ENCODE results near the gene SLC19A2. TPM values are rescaled to one million over a fixed set of nuclear protein-coding genes. Genes with fewer than 3 reads are reported as not detected.
"Not testable (repeated sequence)": the region's sequence is repeated elsewhere in the genome, so short reads cannot be mapped to it uniquely, and the experiment has no call there.

Gene SLC19A2, protein sequence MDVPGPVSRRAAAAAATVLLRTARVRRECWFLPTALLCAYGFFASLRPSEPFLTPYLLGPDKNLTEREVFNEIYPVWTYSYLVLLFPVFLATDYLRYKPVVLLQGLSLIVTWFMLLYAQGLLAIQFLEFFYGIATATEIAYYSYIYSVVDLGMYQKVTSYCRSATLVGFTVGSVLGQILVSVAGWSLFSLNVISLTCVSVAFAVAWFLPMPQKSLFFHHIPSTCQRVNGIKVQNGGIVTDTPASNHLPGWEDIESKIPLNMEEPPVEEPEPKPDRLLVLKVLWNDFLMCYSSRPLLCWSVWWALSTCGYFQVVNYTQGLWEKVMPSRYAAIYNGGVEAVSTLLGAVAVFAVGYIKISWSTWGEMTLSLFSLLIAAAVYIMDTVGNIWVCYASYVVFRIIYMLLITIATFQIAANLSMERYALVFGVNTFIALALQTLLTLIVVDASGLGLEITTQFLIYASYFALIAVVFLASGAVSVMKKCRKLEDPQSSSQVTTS
- 10 to 100 TPM in 2 of 3 donors, 1 to 10 TPM in 1; 9.1 to 13.5 (median 12.0) TPM for total RNA-seq

GRCh38 chr1:169485431-169486280, at the start of gene SLC19A2:
SLC19A2 (minus strand) TSS chr1:169485944; CDS start chr1:169485766, 178 bp downstream.
- ATAC-seq (peak; percentile 99), DNase-seq (peak; percentile 89)
- Mint-ChIP-seq H3K9me3 (no peaks in the 10 kb centered on the region), H3K36me3 (ENCODE audit: insufficient read depth) (no peaks in the 10 kb centered on the region), H3K4me3 (peak within 1 kb of the TSS; percentile 88), H3K4me1 (ENCODE audit: low read depth) (peaks cover 43% of the 10 kb centered on the region), H3K27me3 (ENCODE audit: low read depth) (no peaks in the 10 kb centered on the region)

GRCh38 chr1:169534653-169535052, 48.9 kb upstream of the SLC19A2 start:
- Mint-ChIP-seq H3K27me3 (ENCODE audit: low read depth) (no peaks in the 10 kb centered on the region), H3K4me3 (no peak overlapping the region), H3K36me3 (ENCODE audit: insufficient read depth) (peaks cover 69% of the 10 kb centered on the region), H3K9me3 (no peaks in the 10 kb centered on the region), H3K4me1 (ENCODE audit: low read depth) (no peaks in the 10 kb centered on the region)
- ATAC-seq: no peak
- DNase-seq: no peak

GRCh38 chr1:169533528-169534190, 47.9 kb upstream of the SLC19A2 start:
- not testable (repeated sequence) for H3K4me1 Mint-ChIP-seq (ENCODE audit: low read depth); H3K27me3 Mint-ChIP-seq (ENCODE audit: low read depth); DNase-seq; H3K9me3 Mint-ChIP-seq; ATAC-seq; H3K4me3 Mint-ChIP-seq
- peaks cover 73% of the 10 kb centered on the region for H3K36me3 Mint-ChIP-seq (ENCODE audit: insufficient read depth)

DNA sequence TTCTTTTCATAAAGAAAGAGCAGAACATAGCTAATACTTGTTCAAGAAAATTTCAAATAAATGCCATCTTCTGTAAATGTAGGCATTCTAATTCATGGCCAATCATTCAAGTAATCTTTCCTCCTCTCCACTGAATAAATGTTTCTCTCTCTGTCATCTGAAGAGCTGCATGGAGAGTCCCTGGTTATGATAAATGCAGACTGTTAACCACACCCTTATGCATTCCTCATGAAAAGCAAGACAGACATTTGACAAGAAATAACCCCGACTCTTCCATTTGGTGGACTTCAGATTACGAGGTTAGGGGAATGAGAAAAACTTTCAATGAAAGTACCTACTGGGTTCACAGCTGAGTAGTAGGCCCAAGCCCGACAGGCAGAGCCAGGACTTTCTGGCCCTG, 44.7 kb upstream of the SLC19A2 start:
- H3K4me3 Mint-ChIP-seq: no peak overlapping the region
- DNase-seq (no peak), ATAC-seq (no peak)
- peaks cover 77% of the 10 kb centered on the region for H3K36me3 Mint-ChIP-seq (ENCODE audit: insufficient read depth)
- H3K9me3 Mint-ChIP-seq: no peaks in the 10 kb centered on the region
- peaks cover 5% of the 10 kb centered on the region for H3K4me1 Mint-ChIP-seq (ENCODE audit: low read depth)
- no peaks in the 10 kb centered on the region for H3K27me3 Mint-ChIP-seq (ENCODE audit: low read depth)

- ATAC-seq (no peak), DNase-seq (no peak)
- no peaks in the 10 kb centered on the region for H3K9me3 Mint-ChIP-seq
- H3K36me3 Mint-ChIP-seq (ENCODE audit: insufficient read depth): peaks cover 77% of the 10 kb centered on the region
- peaks cover 5% of the 10 kb centered on the region for H3K4me1 Mint-ChIP-seq (ENCODE audit: low read depth)
- H3K27me3 Mint-ChIP-seq (ENCODE audit: low read depth): no peaks in the 10 kb centered on the region
- no peak overlapping the region for H3K4me3 Mint-ChIP-seq
Observed at GRCh38 chr1:169529068-169529642, 43.4 kb upstream of the SLC19A2 start.

- ATAC-seq (no peak), DNase-seq (no peak)
- Mint-ChIP-seq H3K4me1 (ENCODE audit: low read depth) (peaks cover 5% of the 10 kb centered on the region), H3K9me3 (no peaks in the 10 kb centered on the region), H3K27me3 (ENCODE audit: low read depth) (no peaks in the 10 kb centered on the region), H3K4me3 (no peak overlapping the region), H3K36me3 (ENCODE audit: insufficient read depth) (peaks cover 77% of the 10 kb centered on the region)
Observed at GRCh38 chr1:169528215-169529067, 42.7 kb upstream of the SLC19A2 start.

DNA sequence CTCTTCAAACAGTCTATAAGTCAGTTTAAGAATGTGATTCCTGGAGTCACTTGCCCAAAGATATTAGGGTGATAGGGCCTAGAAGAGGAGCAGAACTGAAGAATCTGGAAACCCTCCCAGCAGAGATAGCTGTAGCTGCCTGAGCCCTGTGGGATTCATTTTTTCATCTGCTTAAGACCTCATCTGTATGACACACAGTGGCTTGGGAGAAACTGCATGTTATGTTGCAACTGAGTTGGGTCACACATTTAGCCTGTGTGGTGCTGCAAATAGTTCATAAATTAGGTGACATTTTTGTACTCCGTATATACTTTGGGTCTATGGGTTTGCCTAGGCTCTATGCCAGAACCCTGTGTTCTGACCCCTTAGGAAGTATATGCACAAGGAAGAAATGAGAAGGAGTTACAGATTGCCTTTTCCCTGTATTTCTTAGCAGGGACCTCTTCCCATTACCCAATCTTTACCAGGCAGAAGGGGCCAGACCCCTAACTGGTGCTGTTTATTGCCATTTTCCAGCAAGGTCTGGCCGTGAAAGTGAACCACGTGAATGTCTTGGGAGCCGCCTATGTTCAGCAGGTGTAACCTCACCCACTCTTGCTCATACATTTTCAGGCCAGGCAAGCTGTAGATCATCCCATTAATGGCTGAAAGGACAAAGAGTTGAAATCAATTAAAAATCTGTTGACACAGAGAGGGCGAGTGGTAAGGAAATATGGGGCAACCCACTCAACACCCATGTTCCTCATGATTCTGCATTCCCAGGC, 41.9 kb upstream of the SLC19A2 start:
- no peak for ATAC-seq
- H3K36me3 Mint-ChIP-seq (ENCODE audit: insufficient read depth): peaks cover 74% of the 10 kb centered on the region

DNA sequence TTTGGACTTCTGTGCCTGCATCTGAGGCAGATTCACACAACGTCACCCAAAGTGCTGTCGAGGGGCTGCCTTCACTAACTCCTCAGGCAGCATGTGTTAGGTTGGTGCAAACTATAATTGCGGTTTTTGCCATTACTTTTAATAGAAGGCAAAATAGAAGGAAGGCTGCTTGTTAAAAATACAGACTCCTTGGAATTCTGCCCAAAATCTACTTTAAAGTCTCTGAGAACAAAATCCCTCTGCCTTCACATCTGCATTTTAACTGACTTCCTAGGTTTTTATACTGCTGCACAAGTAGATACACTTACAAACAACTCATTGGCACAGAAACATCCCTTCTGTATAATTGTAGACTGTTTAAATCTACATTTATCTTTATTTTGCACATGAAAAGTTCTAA, 41.3 kb upstream of the SLC19A2 start:
- H3K36me3 Mint-ChIP-seq (ENCODE audit: insufficient read depth): peaks cover 71% of the 10 kb centered on the region
- ATAC-seq (no peak), DNase-seq (no peak)
- H3K9me3 Mint-ChIP-seq: no peaks in the 10 kb centered on the region
- H3K4me3 Mint-ChIP-seq: no peak overlapping the region
- H3K4me1 Mint-ChIP-seq (ENCODE audit: low read depth): peaks cover 5% of the 10 kb centered on the region
- H3K27me3 Mint-ChIP-seq (ENCODE audit: low read depth): no peaks in the 10 kb centered on the region

More for the DNA sequence above, 41.9 kb upstream of the SLC19A2 start:
- Mint-ChIP-seq H3K4me3 (no peak overlapping the region), H3K4me1 (ENCODE audit: low read depth) (peaks cover 5% of the 10 kb centered on the region), H3K9me3 (no peaks in the 10 kb centered on the region), H3K27me3 (ENCODE audit: low read depth) (no peaks in the 10 kb centered on the region)
- DNase-seq: no peak

- DNase-seq (no peak), ATAC-seq (no peak)
- Mint-ChIP-seq H3K4me3 (no peak overlapping the region), H3K36me3 (ENCODE audit: insufficient read depth) (peaks cover 68% of the 10 kb centered on the region), H3K27me3 (ENCODE audit: low read depth) (no peaks in the 10 kb centered on the region), H3K9me3 (no peaks in the 10 kb centered on the region), H3K4me1 (ENCODE audit: low read depth) (peaks cover 5% of the 10 kb centered on the region)
Observed at GRCh38 chr1:169526120-169526832, 40.5 kb upstream of the SLC19A2 start.

DNA sequence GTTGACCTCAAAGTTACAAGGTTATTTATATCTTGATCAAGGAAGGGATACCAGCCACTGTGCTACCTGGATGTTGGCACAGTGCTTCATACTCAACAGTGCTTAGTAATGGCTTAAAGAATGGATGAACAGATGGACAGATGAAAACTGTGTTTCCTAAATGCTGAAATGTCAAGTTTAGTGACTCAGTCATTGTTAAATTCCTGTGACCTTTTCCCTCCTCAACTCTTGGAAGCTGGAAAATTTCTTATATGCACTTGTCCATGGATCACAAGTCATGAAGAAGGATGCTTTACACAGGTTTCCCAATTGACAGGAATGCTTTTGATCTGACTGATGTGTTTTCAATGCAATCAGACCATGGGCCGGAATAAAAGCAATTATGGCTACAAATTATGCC, 39.6 kb upstream of the SLC19A2 start:
- no peak for DNase-seq
- ATAC-seq: no peak
- Mint-ChIP-seq H3K4me3 (no peak overlapping the region), H3K36me3 (ENCODE audit: insufficient read depth) (peaks cover 66% of the 10 kb centered on the region), H3K9me3 (no peaks in the 10 kb centered on the region), H3K4me1 (ENCODE audit: low read depth) (peaks cover 5% of the 10 kb centered on the region), H3K27me3 (ENCODE audit: low read depth) (no peaks in the 10 kb centered on the region)

- Mint-ChIP-seq H3K9me3 (no peaks in the 10 kb centered on the region), H3K27me3 (ENCODE audit: low read depth) (no peaks in the 10 kb centered on the region), H3K4me1 (ENCODE audit: low read depth) (peaks cover 4% of the 10 kb centered on the region), H3K36me3 (ENCODE audit: insufficient read depth) (peaks cover 66% of the 10 kb centered on the region), H3K4me3 (no peak overlapping the region)
- DNase-seq: no peak
- no peak for ATAC-seq
Observed at GRCh38 chr1:169523904-169524303, 38.2 kb upstream of the SLC19A2 start.

DNA sequence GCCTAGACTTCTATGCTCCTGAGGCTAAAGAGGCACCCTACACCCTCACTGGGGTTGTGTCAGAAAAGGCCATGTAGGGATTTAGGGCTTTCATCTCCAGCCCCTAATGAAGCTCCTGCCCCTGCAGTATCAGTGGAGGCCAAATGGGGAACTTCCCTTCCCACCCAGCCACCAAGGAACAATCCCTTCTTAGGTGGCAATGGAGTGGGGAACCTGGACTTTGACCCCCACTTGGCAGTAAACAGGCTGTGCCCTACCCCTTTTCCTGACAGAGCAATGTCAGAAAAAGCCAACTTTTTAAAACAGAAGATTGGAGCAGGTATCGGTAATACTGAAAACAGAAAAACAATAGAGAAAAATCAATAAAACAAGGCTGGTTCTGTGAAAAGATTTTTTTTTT, 35.5 kb upstream of the SLC19A2 start:
- ATAC-seq: no peak
- Mint-ChIP-seq H3K4me3 (no peak overlapping the region), H3K27me3 (ENCODE audit: low read depth) (no peaks in the 10 kb centered on the region), H3K9me3 (no peaks in the 10 kb centered on the region), H3K36me3 (ENCODE audit: insufficient read depth) (peaks cover 63% of the 10 kb centered on the region), H3K4me1 (ENCODE audit: low read depth) (no peaks in the 10 kb centered on the region)
- DNase-seq: no peak
